ENCODE results near the gene GLA.

GRCh38 chrX:101409043-101409442 is 1.3 kb upstream of the GLA start:
- TF ChIP-seq POLR2A (IDR thresholded peaks at IDR 0.05) (no peak), CTCF (IDR thresholded peaks at IDR 0.05) (no peak)

Measured in testis (tissue), 2 donors.